IMR-90 (cell line): ENCODE measurements around the gene METTL17. TPM values are rescaled to one million over a fixed set of nuclear protein-coding genes. Genes with fewer than 3 reads are reported as not detected.

Experiments used
- ATAC-seq: fragments of 200-7000 bp; cut with Tn5 transposase; 2 replicates; pipeline ENCODE4 v1.9.1; 2020; ENCODE audit warnings: low read depth, mild to moderate bottlenecking, moderate library complexity
- BruUV-seq: library from RNA; stranded (reverse); fragments of 400-500 nt; replicated peaks from 2 replicates; lab custom pipeline; 2021; lab: Mats Ljungman, UMichigan
- CTCF ChIA-PET: fragments of 300-600 bp; formaldehyde crosslinking; extraction: SDS; loops from one replicate; lab custom pipeline; 2021; ENCODE audit warnings: antibody characterized with exemption; lab: Yijun Ruan, JAX
- POLR2A ChIA-PET: fragments of 300-600 bp; sonication (Branson Sonifier 250); formaldehyde crosslinking; loops from one replicate; lab custom pipeline; 2022; ENCODE audit warnings: antibody characterized with exemption; ENCODE audit not compliant: unreplicated experiment; lab: Charles Lee
- DNase-seq: peaks from one replicate; pipeline ENCODE4 v3.0.0; 2013
- H2AFZ ChIP-seq: replicated peaks from 2 replicates; pipeline ENCODE3; 2013; ENCODE audit warnings: low read length, mild to moderate bottlenecking; ENCODE audit not compliant: poor library complexity
- H2AK5ac ChIP-seq: 2 replicates; pipeline ENCODE4 v1.6.1; 2013; ENCODE audit warnings: low read depth, low read length, inconsistent platforms
- H2AK9ac ChIP-seq: replicated peaks from 2 replicates; pipeline ENCODE3; 2013; ENCODE audit warnings: mild to moderate bottlenecking, low read depth, low read length, moderate library complexity; ENCODE audit not compliant: poor library complexity
- H2BK120ac ChIP-seq: 2 replicates; pipeline ENCODE4 v1.6.1; 2013; ENCODE audit warnings: low read depth, low read length, inconsistent platforms
- H2BK15ac ChIP-seq: 3 replicates; pipeline ENCODE4 v1.6.1; 2013; ENCODE audit warnings: low read depth, low read length, inconsistent platforms
- H2BK20ac ChIP-seq: 2 replicates; pipeline ENCODE4 v1.6.1; 2013; ENCODE audit warnings: low read depth, mild to moderate bottlenecking, inconsistent platforms, low read length, moderate library complexity
- H2BK5ac ChIP-seq: 2 replicates; pipeline ENCODE4 v1.6.1; 2013; ENCODE audit warnings: mild to moderate bottlenecking, low read depth, low read length, inconsistent platforms; ENCODE audit not compliant: poor library complexity, severe bottlenecking
- H3K14ac ChIP-seq: replicated peaks from 2 replicates; pipeline ENCODE4 v1.6.1; 2013; ENCODE audit warnings: low read depth, low read length, inconsistent platforms
- H3K18ac ChIP-seq: 2 replicates; pipeline ENCODE4 v1.6.1; 2013; ENCODE audit warnings: low read depth, low read length, control low read depth
- H3K23ac ChIP-seq: 2 replicates; pipeline ENCODE4 v1.6.1; 2013; ENCODE audit warnings: low read depth, low read length, inconsistent platforms
- H3K27ac ChIP-seq: 2 replicates; pipeline ENCODE4 v1.5.1; 2013; ENCODE audit warnings: mild to moderate bottlenecking, control low read depth, low read length; ENCODE audit not compliant: insufficient read depth
- H3K27me3 ChIP-seq: 2 replicates; pipeline ENCODE4 v1.6.1; 2013; ENCODE audit warnings: low read length; ENCODE audit not compliant: control insufficient read depth, insufficient read depth
- H3K36me3 ChIP-seq: 2 replicates; pipeline ENCODE4 v1.6.1; 2013; ENCODE audit warnings: low read length, mixed read lengths; ENCODE audit not compliant: control insufficient read depth, insufficient read depth
- H3K4ac ChIP-seq: 2 replicates; pipeline ENCODE4 v1.6.1; 2013; ENCODE audit warnings: low read depth, low read length, inconsistent platforms
- H3K4me1 ChIP-seq: 2 replicates; pipeline ENCODE4 v1.6.1; 2013; ENCODE audit warnings: low read length, mixed read lengths; ENCODE audit not compliant: control insufficient read depth, insufficient read depth
- H3K4me2 ChIP-seq: 2 replicates; pipeline ENCODE4 v1.6.1; 2013; ENCODE audit warnings: low read depth, mild to moderate bottlenecking, control low read depth, low read length, moderate library complexity
- H3K4me3 ChIP-seq: 2 replicates; pipeline ENCODE4 v1.5.1; 2013; ENCODE audit warnings: low read depth, mild to moderate bottlenecking, control low read depth, low read length, moderate library complexity; ENCODE audit not compliant: insufficient read depth
- H3K56ac ChIP-seq: 2 replicates; pipeline ENCODE4 v1.6.1; 2013; ENCODE audit warnings: low read length, inconsistent platforms; ENCODE audit not compliant: insufficient read depth; ENCODE audit errors: extremely low read depth
- H3K79me1 ChIP-seq, 2 experiments: 2 replicates each; pipeline ENCODE4 v1.6.1; 2013; ENCODE audit warnings: low read length in 2 of 2, inconsistent platforms in 1 of 2, low read depth in 1 of 2
- H3K9ac ChIP-seq: 2 replicates; pipeline ENCODE4 v1.6.1; 2013; ENCODE audit warnings: low read depth, low read length, control low read depth
- H3K9me1 ChIP-seq: 2 replicates; pipeline ENCODE4 v1.6.1; 2013; ENCODE audit warnings: low read length, inconsistent platforms; ENCODE audit not compliant: insufficient read depth
- H3K9me3 ChIP-seq: 2 replicates; pipeline ENCODE4 v1.6.1; 2013; ENCODE audit warnings: low read length; ENCODE audit not compliant: control insufficient read depth, insufficient read depth
- H4K20me1 ChIP-seq: 2 replicates; pipeline ENCODE4 v1.6.1; 2013; ENCODE audit warnings: low read length, inconsistent platforms; ENCODE audit not compliant: insufficient read depth
- H4K5ac ChIP-seq: 2 replicates; pipeline ENCODE4 v1.6.1; 2013; ENCODE audit warnings: mild to moderate bottlenecking, low read depth, low read length, control low read depth
- H4K8ac ChIP-seq, 2 experiments: 2 replicates each; pipeline ENCODE4 v1.6.1; 2013; ENCODE audit warnings: low read depth in 2 of 2, low read length in 2 of 2, control low read depth in 1 of 2, inconsistent platforms in 1 of 2
- H4K91ac ChIP-seq: 2 replicates; pipeline ENCODE4 v1.6.1; 2013; ENCODE audit warnings: low read depth, low read length, inconsistent platforms; ENCODE audit not compliant: insufficient read depth
- ELK1 ChIP-seq: fragments of 150-350 bp; IDR thresholded peaks from 2 replicates; pipeline ENCODE4 v1.6.1; 2016; ENCODE audit warnings: low read depth, mild to moderate bottlenecking, low read length, moderate library complexity, borderline replicate concordance
- MAZ ChIP-seq: IDR thresholded peaks from 2 replicates; pipeline ENCODE4 v1.6.1; 2012; ENCODE audit warnings: low read depth, mild to moderate bottlenecking, low read length, improper control_type of control experiment, moderate library complexity, borderline replicate concordance
- POLR2A ChIP-seq: IDR thresholded peaks from 2 replicates; pipeline ENCODE4 v1.6.1; 2012; ENCODE audit warnings: mild to moderate bottlenecking, low read depth, low read length
- WGBS, 2 experiments: methylation state at CpG; one replicate each; pipeline versions ENCODE4 v1.1.5 to v1.1.7; 2013; ENCODE audit warnings: missing lambda C conversion rate in 2 of 2; ENCODE audit not compliant: insufficient read length in 1 of 2; ENCODE audit errors: extremely low coverage in 2 of 2; 5-methylcytosine and 5-hydroxymethylcytosine counted together
- dilution Hi-C: fragments of 300-500 bp; cut with HindIII; formaldehyde crosslinking; loops from one replicate; pipeline ENCODE4 v1.14.3; 2018; ENCODE audit warnings: low sequenced_read_pairs; ENCODE audit not compliant: unreplicated experiment
- in situ Hi-C: fragments of 300-500 bp; cut with MboI; formaldehyde crosslinking; loops from 3 replicates; pipeline ENCODE4 v1.14.3; 2019; ENCODE audit warnings: low sequenced_read_pairs, inconsistent platforms, mixed read lengths
- intact Hi-C: fragments of 100-400 bp; cut with micrococcal nuclease; formaldehyde crosslinking; loops from 2 replicates; pipeline ENCODE4 v1.10.0; 2022
- polyA plus RNA-seq, 3 experiments: library from polyadenylated mRNA; depleted of rRNA; stranded (reverse); fragments of >200 nt; gene quantifications; 2 replicates each; pipeline ENCODE4 v1.2.3, GENCODE V29; 2012; ENCODE audit warnings: low replicate concordance in 1 of 3
- total RNA-seq: library from RNA; depleted of rRNA; stranded (reverse); fragments of >200 nt; gene quantifications from 2 replicates; pipeline ENCODE4 v1.2.3, GENCODE V29; 2012

Gene METTL17
- total and polyA plus RNA-seq, 2 of the 4 experiments (the other 2 are of a cell fraction): 32.8 to 69.7 TPM

DNA sequence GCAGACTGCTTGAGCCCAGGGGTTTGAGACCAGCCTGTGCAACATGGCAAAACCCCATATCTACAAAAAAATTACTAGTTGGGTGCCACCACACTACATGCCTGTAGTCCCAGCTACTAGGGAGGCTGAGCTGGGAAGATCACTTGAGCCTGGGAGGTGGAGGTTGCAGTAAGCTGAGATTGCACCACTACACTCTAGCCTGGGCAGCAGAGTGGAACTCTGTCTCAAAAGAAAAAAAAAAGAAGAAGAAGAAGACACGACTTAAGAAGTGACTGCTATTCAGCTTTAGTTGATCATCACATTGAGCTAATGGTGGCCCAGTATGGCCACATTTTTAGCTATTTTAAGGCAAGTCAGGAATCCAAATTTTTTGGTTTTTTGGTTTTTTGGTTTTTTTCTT lies 8.9 kb upstream of the METTL17 start:
- Histone ChIP-seq H4K5ac (no peak overlapping the region), H2BK5ac (no peak overlapping the region), H3K27me3 (peaks cover 2% of the 10 kb centered on the region; the same call in 1 of the 2 replicates), H3K4me1 (no peaks in the 10 kb centered on the region; the same call in 1 of the 2 replicates), H3K23ac (no peak overlapping the region), H3K9me3 (no peaks in the 10 kb centered on the region), H3K27ac (no peak overlapping the region), H2BK120ac (no peak overlapping the region), H2AK9ac (no peak overlapping the region), H3K79me1 (no peaks in the 10 kb centered on the region), H2AFZ (no peak overlapping the region), H4K8ac (no peak overlapping the region), H2BK15ac (no peak overlapping the region), H4K91ac (no peak overlapping the region), H3K56ac (no peak overlapping the region), H4K20me1 (no peaks in the 10 kb centered on the region), H3K18ac (no peak overlapping the region), H3K9me1 (no peaks in the 10 kb centered on the region; the same call in 1 of the 2 replicates), H3K4me3 (no peak overlapping the region), H3K4ac (no peak overlapping the region), H3K9ac (no peak overlapping the region), H2BK20ac (no peak overlapping the region), H3K14ac (no peak overlapping the region), H3K36me3 (no peaks in the 10 kb centered on the region), H2AK5ac (no peak overlapping the region), H3K4me2 (no peak overlapping the region)
- ATAC-seq (no peak), DNase-seq (no peak)
- no TSS peak for BruUV-seq
- CTCF ChIA-PET: interaction anchor here (1.7 kb wide), 1 partner anchor 10 kb away, joined by 13 read pairs; no protein-coding TSS in a partner anchor
- intact Hi-C loops: no loop called here
- dilution Hi-C loops: no loop called here
- in situ Hi-C loops: loop anchor here (25.0 kb wide), 1 partner anchor 644 kb away; the partner anchor contains the start of genes CCNB1IP1 and PARP2
- no peak for TF ChIP-seq POLR2A
- no peak for TF ChIP-seq MAZ
- no peak for TF ChIP-seq ELK1
- no CpG with 5 or more reads among the region's 1 CpG for WGBS, 2 experiments
- POLR2A ChIA-PET: no interaction called here
